Ureter (tissue), 1 donor: ENCODE measurements around the gene CLDND1. TPM values are rescaled to one million over a fixed set of nuclear protein-coding genes. Genes with fewer than 3 reads are reported as not detected.

Experiments used
- DNase-seq: peaks from one replicate; pipeline ENCODE4 v3.0.0-alpha.2; 2020; ENCODE audit warnings: low spot score
- total RNA-seq: library from RNA; stranded (reverse); gene quantifications from one replicate; pipeline ENCODE4 v1.2.4, GENCODE V29; 2023
- donor health status: DM: yes; HTN: yes; CAD: no.

The CLDND1 gene
- total RNA-seq, 1 donor from 2014 or later: 90.2 TPM

GRCh38 chr3:98514948-98515347, 7.8 kb downstream of the CLDND1 start:
- DNase-seq: no peak

DNA sequence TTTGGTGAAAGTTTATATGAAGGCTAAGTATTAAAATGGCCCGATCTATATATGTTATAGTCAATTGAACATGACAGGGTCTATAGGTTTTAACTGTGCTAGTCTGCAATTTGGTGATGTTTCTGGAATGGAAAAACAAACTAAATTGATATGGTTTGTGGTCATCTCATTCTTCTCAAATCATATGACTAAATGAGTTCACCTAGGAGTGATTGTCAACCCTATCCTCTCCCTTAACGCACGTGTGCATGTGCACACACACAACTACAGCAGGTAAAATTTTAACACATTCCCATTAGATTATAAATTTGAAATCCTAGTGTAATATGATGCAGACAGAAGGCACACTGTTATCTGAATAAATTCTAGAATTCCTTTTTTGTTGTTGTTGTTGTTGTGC, 9.0 kb downstream of the CLDND1 start:
- DNase-seq: no peak

GRCh38 chr3:98513091-98513511, 9.6 kb downstream of the CLDND1 start:
- no peak for DNase-seq

DNA sequence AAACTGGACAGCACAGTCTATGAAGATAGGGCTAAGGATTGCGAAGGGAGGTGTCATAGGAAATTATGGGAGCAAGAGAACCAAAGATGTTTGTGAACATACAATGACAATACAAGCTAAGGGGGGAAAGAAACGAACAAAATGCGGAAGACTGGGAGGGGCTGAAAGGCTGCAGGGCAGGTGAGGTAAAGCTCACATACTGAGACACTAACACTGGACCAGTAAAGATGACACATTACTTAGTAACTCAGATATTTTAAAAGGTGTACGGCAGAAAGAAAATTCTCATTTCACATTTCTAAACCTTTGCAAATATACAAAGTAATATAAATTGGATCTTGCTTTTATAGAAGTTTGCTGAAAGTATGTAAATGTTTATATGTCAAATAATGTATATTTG, 10.1 kb downstream of the CLDND1 start:
- no peak for DNase-seq

- DNase-seq: no peak
These were observed 14.1 kb downstream of the CLDND1 start for GRCh38 chr3:98508582-98508981.

DNA sequence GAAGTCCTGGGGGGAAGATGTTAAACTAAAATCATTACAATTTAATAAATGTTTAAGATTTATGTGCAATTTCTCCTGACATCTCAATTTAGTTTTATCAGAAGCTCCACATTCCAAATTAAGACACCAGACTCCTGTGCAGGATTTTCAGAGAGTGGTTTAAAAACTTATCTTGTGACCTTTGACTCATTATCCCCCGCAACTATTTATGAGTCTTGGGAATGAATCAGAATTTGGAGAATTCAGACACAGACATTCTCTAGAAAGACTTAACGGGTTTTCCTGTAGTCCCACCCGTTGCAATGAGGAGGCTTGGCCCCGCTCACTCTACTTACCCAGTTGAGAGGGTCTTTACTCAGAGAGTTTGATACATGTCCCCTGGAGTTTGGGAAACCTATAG, 18.2 kb downstream of the CLDND1 start:
- DNase-seq: no peak

DNA sequence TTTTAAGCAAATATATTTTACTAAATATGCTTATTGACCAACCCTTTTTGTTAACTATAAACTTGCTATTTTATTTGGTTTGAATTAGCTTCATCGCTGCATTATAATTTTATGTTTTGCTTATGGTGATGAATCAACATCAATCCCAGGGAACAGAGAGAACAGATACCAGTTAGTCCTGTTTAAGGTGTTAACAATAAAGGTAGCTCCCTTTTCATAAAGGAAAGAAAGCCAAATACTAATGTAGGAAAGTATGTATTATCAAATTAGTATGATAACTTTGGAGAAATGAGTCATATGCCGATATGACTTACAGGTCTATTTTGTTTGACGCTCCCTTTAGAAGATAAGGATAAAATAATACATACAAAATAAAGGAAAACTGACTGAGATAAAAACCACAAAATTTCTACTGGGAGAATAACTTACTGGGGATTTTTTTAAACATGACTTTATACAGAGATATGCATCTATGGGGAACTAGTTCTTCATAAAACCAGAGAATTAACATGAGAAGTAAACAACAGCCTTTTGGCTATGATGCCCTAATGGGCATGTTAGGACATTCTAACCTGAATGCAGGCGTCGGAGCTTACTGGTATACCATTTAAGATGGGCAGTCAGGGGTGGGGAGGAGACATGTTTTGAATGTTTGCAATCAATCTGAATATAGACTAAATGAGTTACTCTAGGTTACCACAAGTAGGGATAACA, 20.7 kb downstream of the CLDND1 start:
- no peak for DNase-seq

GRCh38 chr3:98501270-98501669, 21.4 kb downstream of the CLDND1 start:
- DNase-seq: no peak

DNA sequence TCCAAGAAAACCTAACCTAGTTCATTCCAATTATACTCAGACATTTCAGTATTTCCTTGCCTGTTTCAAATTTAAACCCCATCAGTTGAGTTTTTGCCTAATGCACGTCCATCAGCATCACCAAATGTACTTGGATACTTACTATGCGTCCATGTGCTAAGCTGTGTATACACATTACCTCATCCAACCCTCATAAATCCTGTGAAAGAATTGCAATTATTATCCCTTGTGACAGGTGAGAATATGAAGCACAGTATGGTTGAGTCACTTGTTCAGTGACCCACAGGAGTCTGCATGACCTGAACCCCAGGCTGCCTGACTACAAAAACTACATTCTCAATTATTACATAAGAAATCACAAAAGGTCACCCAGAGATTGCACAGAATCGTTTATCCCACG, 22.7 kb downstream of the CLDND1 start:
- DNase-seq: no peak

GRCh38 chr3:98497381-98497780, 25.3 kb downstream of the CLDND1 start, which contains the start of gene OR5K2:
Gene OR5K2 (plus strand): TSS chr3:98497681. CDS start chr3:98497681, 0 bp downstream.
- DNase-seq: no peak

- DNase-seq: no peak
These were observed 39.1 kb downstream of the CLDND1 start for GRCh38 chr3:98483626-98484025.

- no peak for DNase-seq
These were observed 39.8 kb downstream of the CLDND1 start for GRCh38 chr3:98482717-98483482.

Other genes starting within 250 kb of the CLDND1 start
- not detected for gene OR5H2, start 240.4 kb downstream of the CLDND1 start, total RNA-seq
- not detected for gene OR5K4, start 169.0 kb downstream of the CLDND1 start, total RNA-seq
- gene OR5K3, start 132.2 kb downstream of the CLDND1 start, total RNA-seq: not detected
- not detected for gene OR5K1, start 59.7 kb downstream of the CLDND1 start, total RNA-seq
- gene OR5K2, start 25.2 kb downstream of the CLDND1 start, total RNA-seq: not detected
- 4.0 TPM for gene GPR15, start 9.1 kb upstream of the CLDND1 start, total RNA-seq
- 17.5 TPM for gene CPOX, start 70.7 kb upstream of the CLDND1 start, total RNA-seq
- gene ST3GAL6, start 240.4 kb upstream of the CLDND1 start, total RNA-seq: 7.8 TPM